HFFc6 (cell line): ENCODE data around the gene SMIM36. TPM values are rescaled to one million over a fixed set of nuclear protein-coding genes. Genes with fewer than 3 reads are reported as not detected.
"Not testable (repeated sequence)": the region's sequence is repeated elsewhere in the genome, so short reads cannot be mapped to it uniquely, and the experiment has no call there.

Source experiments
- DNase-seq: peaks from one replicate; pipeline ENCODE4 v3.0.0-alpha.2; 2018
- H3K27ac Mint-ChIP-seq: 2 replicates; pipeline ENCODE4 v1.8.0; 2020; ENCODE audit warnings: mild to moderate bottlenecking, mixed read lengths
- H3K27me3 Mint-ChIP-seq: 2 replicates; pipeline ENCODE4 v1.8.0; 2021; ENCODE audit warnings: mild to moderate bottlenecking, moderate library complexity, mixed read lengths; ENCODE audit not compliant: insufficient read depth
- H3K36me3 Mint-ChIP-seq: 2 replicates; pipeline ENCODE4 v1.8.0; 2021; ENCODE audit warnings: low read depth, mixed read lengths
- H3K4me1 Mint-ChIP-seq: 2 replicates; pipeline ENCODE4 v1.8.0; 2020; ENCODE audit warnings: low read depth, mixed read lengths
- H3K4me3 Mint-ChIP-seq: 2 replicates; pipeline ENCODE4 v1.8.0; 2020; ENCODE audit warnings: mild to moderate bottlenecking, moderate library complexity, mixed read lengths
- H3K9me3 Mint-ChIP-seq: 2 replicates; pipeline ENCODE4 v1.8.0; 2020; ENCODE audit warnings: mild to moderate bottlenecking, mixed read lengths
- CTCF ChIP-seq: fragments of 200-600 bp; sonication (generic); IDR thresholded peaks from 2 replicates; pipeline ENCODE4 v1.5.0; 2021; ENCODE audit warnings: antibody characterized with exemption, mild to moderate bottlenecking
- total RNA-seq, 6 experiments: library from RNA; stranded (reverse); fragmentation: NEBNext Ultra II Directional; extraction: Animal tissue kit (Norgen Biotek cat#: 25700); gene quantifications; 2 replicates in 1 of 6; 3 replicates in 5 of 6; pipeline ENCODE4 v1.2.3, GENCODE V29; 2021

Gene SMIM36
- total RNA-seq, 6 experiments from 2014 or later, result not detected

DNA sequence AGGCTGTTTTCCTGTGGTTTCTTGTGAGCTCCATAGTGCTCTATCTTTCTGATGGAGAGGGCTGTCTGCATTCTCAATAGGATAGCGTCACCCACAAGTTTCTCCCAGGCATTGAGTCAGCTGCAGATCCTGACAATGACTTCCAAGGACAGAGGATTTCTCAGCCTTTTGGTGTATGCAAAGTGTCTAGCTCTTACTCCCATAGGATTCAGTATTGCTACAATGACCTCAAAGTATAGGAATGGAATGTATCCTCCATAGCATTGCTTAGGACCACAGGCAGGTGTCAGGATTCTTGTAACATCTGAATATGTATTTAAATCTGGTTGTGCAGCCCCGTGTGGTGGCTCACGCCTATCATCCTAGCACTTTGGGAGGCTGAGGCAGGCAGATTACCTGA lies 32.3 kb downstream of the SMIM36 start:
- no peak overlapping the region for H3K4me3 Mint-ChIP-seq
- no peaks in the 10 kb centered on the region for H3K9me3 Mint-ChIP-seq
- H3K27ac Mint-ChIP-seq, result no peak overlapping the region
- H3K27me3 Mint-ChIP-seq, result peaks cover 17% of the 10 kb centered on the region
- H3K36me3 Mint-ChIP-seq, result no peaks in the 10 kb centered on the region
- no peaks in the 10 kb centered on the region for H3K4me1 Mint-ChIP-seq
- DNase-seq, result no peak
- TF ChIP-seq CTCF, result no peak

- no peak overlapping the region for H3K4me3 Mint-ChIP-seq
- DNase-seq, result no peak
- TF ChIP-seq CTCF, result no peak
- peaks cover 2% of the 10 kb centered on the region; the same call in 1 of the 2 replicates for H3K27me3 Mint-ChIP-seq
- no peak overlapping the region for H3K27ac Mint-ChIP-seq
- peaks cover 5% of the 10 kb centered on the region; the same call in 1 of the 2 replicates for H3K36me3 Mint-ChIP-seq
- no peaks in the 10 kb centered on the region for H3K9me3 Mint-ChIP-seq
- no peaks in the 10 kb centered on the region for H3K4me1 Mint-ChIP-seq
Measured at GRCh38 chr17:55466671-55467070, 44.6 kb downstream of the SMIM36 start.

DNA sequence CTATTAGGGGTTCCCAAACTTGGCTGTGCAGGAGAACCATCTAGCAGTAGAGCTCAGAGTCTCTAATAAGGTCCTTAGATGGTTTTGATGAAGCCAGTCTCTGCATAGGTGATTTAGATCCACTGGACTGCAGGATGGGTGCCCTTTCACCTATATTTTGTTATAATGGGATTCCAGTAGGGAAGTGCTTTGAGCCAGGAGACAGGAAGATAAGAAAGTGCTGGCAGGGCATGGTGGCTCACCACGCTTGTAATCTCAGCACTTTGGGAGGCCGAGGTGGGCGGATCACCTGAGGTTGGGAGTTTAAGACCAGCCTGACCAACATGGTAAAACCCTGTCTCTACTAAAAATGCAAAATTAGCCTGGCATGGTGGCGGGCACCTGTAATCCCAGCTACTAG lies 45.5 kb downstream of the SMIM36 start:
- DNase-seq, H3K36me3 Mint-ChIP-seq, H3K4me1 Mint-ChIP-seq, H3K27me3 Mint-ChIP-seq, H3K4me3 Mint-ChIP-seq, H3K27ac Mint-ChIP-seq, H3K9me3 Mint-ChIP-seq: not testable (repeated sequence)

DNA sequence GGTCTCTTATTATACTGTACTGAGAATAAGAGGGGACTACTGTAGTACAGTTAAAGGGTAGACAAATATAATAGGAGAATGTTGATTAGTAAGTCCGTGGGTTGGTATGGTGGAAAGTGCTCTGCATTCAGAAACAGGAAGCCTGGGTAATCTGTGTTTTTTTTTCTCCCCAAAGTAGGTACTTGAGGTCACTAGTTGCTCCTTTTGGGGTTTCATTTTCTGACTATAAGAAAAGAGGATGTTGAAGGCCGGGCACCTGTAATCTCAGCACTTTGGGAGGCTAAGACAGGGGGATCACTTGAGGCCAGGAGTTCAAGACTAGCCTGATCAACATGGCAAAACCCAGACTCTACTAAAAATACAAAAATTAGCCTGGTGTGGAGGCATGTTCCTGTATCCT lies 47.7 kb downstream of the SMIM36 start:
- H3K27ac Mint-ChIP-seq, result no peak overlapping the region
- no peaks in the 10 kb centered on the region for H3K9me3 Mint-ChIP-seq
- TF ChIP-seq CTCF, result no peak

DNA sequence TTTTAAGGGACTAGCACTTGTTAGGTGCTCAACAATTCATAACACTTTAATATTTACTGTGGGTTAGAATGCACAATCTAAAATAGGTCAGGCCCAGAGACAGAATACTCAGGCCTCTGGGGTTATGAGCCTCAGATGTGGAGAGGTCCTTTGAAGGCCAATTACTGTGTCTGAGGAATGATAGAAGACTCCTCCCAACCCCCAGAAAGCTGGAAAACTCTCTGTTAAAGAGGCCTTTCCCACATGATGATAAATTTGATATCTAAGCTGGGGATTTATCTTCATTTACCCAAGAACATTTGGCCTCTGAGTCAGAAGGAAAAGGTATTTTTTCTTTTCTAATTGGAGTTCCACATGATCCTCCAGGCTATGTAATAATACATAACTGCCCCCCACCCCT lies 48.5 kb downstream of the SMIM36 start:
- no peak for DNase-seq
- H3K27me3 Mint-ChIP-seq, result peaks cover 6% of the 10 kb centered on the region; the same call in 1 of the 2 replicates
- no peak overlapping the region for H3K4me3 Mint-ChIP-seq
- H3K36me3 Mint-ChIP-seq, result no peaks in the 10 kb centered on the region; the same call in 1 of the 2 replicates
- no peaks in the 10 kb centered on the region for H3K9me3 Mint-ChIP-seq
- peaks cover 12% of the 10 kb centered on the region for H3K4me1 Mint-ChIP-seq
- TF ChIP-seq CTCF, result no peak
- no peak overlapping the region for H3K27ac Mint-ChIP-seq

More for the DNA sequence above, 47.7 kb downstream of the SMIM36 start:
- DNase-seq, result no peak
- Mint-ChIP-seq H3K36me3 (peaks cover 5% of the 10 kb centered on the region; the same call in 1 of the 2 replicates), H3K4me3 (no peak overlapping the region), H3K4me1 (peaks cover 9% of the 10 kb centered on the region), H3K27me3 (peaks cover 4% of the 10 kb centered on the region; the same call in 1 of the 2 replicates)

- Mint-ChIP-seq H3K4me1 (peaks cover 12% of the 10 kb centered on the region), H3K9me3 (no peaks in the 10 kb centered on the region), H3K36me3 (no peaks in the 10 kb centered on the region), H3K4me3 (no peak overlapping the region), H3K27me3 (peaks cover 4% of the 10 kb centered on the region; the same call in 1 of the 2 replicates), H3K27ac (no peak overlapping the region)
- TF ChIP-seq CTCF, result no peak
- no peak for DNase-seq
Measured at GRCh38 chr17:55462234-55462633, 49.0 kb downstream of the SMIM36 start.
